Activated B cell treated with CpG ODN at 0.5 μM for 24 hours (primary cell): ENCODE data around the gene AGXT2. TPM values are rescaled to one million over a fixed set of nuclear protein-coding genes. Genes with fewer than 3 reads are reported as not detected.

ENCODE experiments used
- ATAC-seq: fragments of 200-7000 bp; cut with Tn5 transposase; one replicate; pipeline ENCODE4 v1.10.0; 2021; ENCODE audit warnings: low read depth, mild to moderate bottlenecking, moderate library complexity
- CTCF ChIA-PET: fragments of 350-600 bp; sonication (Branson Sonifier 250); formaldehyde crosslinking; loops from one replicate; lab custom pipeline; 2021; ENCODE audit warnings: antibody characterized with exemption; lab: Charles Lee
- POLR2A ChIA-PET: fragments of 350-600 bp; sonication (Branson Sonifier 250); formaldehyde crosslinking; loops from one replicate; lab custom pipeline; 2021; ENCODE audit warnings: antibody characterized with exemption; lab: Charles Lee
- DNase-seq: peaks from one replicate; pipeline ENCODE4 v3.0.0; 2022
- H3K27ac Mint-ChIP-seq: one replicate; pipeline ENCODE4 v1.8.0; 2020; ENCODE audit warnings: mixed read lengths
- H3K27me3 Mint-ChIP-seq: one replicate; pipeline ENCODE4 v1.8.0; 2021; ENCODE audit warnings: mixed read lengths
- H3K36me3 Mint-ChIP-seq: one replicate; pipeline ENCODE4 v1.8.0; 2021; ENCODE audit warnings: low read depth, mixed read lengths
- H3K4me1 Mint-ChIP-seq: one replicate; pipeline ENCODE4 v1.8.0; 2021; ENCODE audit warnings: mixed read lengths
- H3K4me3 Mint-ChIP-seq: one replicate; pipeline ENCODE4 v1.8.0; 2020; ENCODE audit warnings: mild to moderate bottlenecking, mixed read lengths
- H3K9me3 Mint-ChIP-seq: one replicate; pipeline ENCODE4 v1.8.0; 2020; ENCODE audit warnings: mixed read lengths
- intact Hi-C: fragments of 100-400 bp; cut with micrococcal nuclease; formaldehyde crosslinking; loops from one replicate; pipeline ENCODE4 v1.15.1; 2024
- total RNA-seq: library from RNA; stranded (reverse); gene quantifications from 2 replicates; pipeline ENCODE4 v1.2.3, GENCODE V29; 2022
- TF ChIP-seq, protein P1 (sequence below): fragments of 200-600 bp; IDR thresholded peaks from one replicate; pipeline ENCODE4 v1.8.0; 2022; ENCODE audit warnings: antibody characterized with exemption, mild to moderate bottlenecking

Gene AGXT2
- total RNA-seq, 1 donor from 2014 or later = not detected

DNA sequence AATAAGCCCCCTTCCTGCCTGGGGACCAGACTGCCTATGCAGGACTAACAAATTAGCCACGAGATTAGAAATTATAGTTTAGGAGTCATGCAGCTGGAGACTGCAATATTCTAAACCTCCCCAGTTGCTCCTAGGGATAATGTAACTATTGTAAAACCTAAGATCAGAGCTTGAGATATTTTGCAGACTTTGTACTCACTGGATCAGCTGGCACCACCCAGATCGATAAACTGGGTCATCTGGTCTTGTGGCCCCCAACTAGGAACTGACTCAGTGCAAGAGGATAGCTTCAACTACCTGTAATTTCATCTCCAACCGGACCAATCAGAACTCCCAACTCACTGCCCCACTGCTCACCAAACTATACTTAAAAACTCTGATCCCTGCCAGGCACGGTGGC lies 80.2 kb downstream of the AGXT2 start:
- Mint-ChIP-seq H3K36me3 (peaks cover 20% of the 10 kb centered on the region), H3K9me3 (peaks cover 10% of the 10 kb centered on the region), H3K4me1 (no peaks in the 10 kb centered on the region), H3K27me3 (no peaks in the 10 kb centered on the region), H3K4me3 (no peak overlapping the region), H3K27ac (no peak overlapping the region)
- DNase-seq (no peak), ATAC-seq (no peak)
- TF ChIP-seq, protein P1, sequence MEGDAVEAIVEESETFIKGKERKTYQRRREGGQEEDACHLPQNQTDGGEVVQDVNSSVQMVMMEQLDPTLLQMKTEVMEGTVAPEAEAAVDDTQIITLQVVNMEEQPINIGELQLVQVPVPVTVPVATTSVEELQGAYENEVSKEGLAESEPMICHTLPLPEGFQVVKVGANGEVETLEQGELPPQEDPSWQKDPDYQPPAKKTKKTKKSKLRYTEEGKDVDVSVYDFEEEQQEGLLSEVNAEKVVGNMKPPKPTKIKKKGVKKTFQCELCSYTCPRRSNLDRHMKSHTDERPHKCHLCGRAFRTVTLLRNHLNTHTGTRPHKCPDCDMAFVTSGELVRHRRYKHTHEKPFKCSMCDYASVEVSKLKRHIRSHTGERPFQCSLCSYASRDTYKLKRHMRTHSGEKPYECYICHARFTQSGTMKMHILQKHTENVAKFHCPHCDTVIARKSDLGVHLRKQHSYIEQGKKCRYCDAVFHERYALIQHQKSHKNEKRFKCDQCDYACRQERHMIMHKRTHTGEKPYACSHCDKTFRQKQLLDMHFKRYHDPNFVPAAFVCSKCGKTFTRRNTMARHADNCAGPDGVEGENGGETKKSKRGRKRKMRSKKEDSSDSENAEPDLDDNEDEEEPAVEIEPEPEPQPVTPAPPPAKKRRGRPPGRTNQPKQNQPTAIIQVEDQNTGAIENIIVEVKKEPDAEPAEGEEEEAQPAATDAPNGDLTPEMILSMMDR = no peak
- ChIA-PET POLR2A (no interaction called here), CTCF (no interaction called here)
- intact Hi-C loops = no loop called here

DNA sequence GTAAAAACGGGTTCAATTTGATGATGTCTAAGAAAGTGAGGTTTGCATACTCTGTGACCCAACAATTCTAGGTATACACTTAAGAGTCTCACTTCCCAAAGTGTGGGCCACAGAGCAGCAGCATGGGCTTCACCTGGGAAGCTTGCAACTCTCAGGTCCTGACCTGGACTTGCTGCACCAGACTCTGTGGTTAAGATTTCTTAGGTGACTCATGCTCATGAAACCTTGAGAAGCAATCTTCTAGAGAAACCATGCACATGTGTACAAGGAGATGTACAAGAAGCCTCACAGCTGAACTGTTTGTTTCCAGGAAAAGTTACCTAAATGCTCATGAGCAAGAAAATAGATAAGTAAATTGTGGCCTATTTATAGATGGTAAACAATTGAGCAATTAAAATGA lies 88.4 kb downstream of the AGXT2 start:
- intact Hi-C loops = no loop called here
- POLR2A ChIA-PET = no interaction called here
- TF ChIP-seq, protein P1 = no peak
- ATAC-seq (no peak), DNase-seq (no peak)
- no peaks in the 10 kb centered on the region for H3K27me3 Mint-ChIP-seq
- CTCF ChIA-PET = interaction anchor here (0.6 to 0.9 kb wide), 2 partner anchors 18 to 44 kb away, joined by 3 read pairs; no protein-coding TSS in a partner anchor
- H3K36me3 Mint-ChIP-seq = peaks cover 19% of the 10 kb centered on the region
- peaks cover 5% of the 10 kb centered on the region for H3K4me1 Mint-ChIP-seq
- no peaks in the 10 kb centered on the region for H3K9me3 Mint-ChIP-seq
- no peak overlapping the region for H3K4me3 Mint-ChIP-seq
- H3K27ac Mint-ChIP-seq = no peak overlapping the region

DNA sequence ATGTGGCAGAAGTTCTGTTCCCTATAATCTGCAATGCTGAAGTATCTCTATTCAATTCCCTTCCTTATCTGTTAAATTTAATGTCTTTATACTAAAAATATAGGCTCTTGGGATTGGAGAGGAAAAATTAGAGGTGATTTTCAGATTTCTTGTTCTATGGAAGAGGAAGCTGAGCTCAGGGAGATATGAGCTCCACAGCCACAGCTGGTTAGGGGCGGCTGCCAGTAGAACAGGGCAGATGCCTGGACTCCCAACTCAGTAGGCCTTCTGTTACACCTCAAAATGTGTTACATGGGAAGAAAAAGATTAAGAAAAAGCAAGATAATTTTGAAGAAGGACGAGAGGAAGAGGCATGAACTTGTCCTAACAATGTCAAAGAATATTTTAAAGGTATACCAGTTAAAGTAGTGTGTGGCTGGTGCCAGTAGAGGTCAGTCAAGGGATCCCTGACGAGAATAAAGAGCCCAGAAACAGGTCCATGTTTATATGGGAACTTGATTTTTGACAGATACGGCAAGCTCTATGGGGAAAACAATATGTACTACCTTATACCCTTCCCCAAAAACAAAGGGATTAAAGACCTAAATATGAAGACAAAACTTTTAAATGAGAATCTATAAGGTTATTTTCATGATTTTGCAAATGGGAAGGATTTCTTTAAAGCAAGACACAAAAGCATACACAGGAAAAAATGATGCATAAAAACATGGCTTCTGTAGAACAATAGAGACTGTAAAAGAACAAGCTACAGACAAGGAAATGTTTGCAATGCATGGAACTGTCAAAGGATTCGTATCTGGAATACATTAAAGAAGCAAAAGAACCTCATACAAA lies 89.7 kb downstream of the AGXT2 start:
- H3K4me1 Mint-ChIP-seq = peaks cover 5% of the 10 kb centered on the region
- TF ChIP-seq, protein P1 = no peak
- no peaks in the 10 kb centered on the region for H3K27me3 Mint-ChIP-seq
- intact Hi-C loops = loop anchor here (1.0 kb wide), 2 partner anchors 45 to 968 kb away; no protein-coding TSS in a partner anchor
- H3K36me3 Mint-ChIP-seq = peaks cover 28% of the 10 kb centered on the region
- ChIA-PET CTCF (interaction anchor here (0.7 to 1.2 kb wide), 5 partner anchors 28 to 245 kb away, joined by 3 to 7 read pairs (median 3); no protein-coding TSS in a partner anchor), POLR2A (no interaction called here)
- ATAC-seq = no peak
- no peaks in the 10 kb centered on the region for H3K9me3 Mint-ChIP-seq
- H3K27ac Mint-ChIP-seq = no peak overlapping the region
- DNase-seq = no peak
- no peak overlapping the region for H3K4me3 Mint-ChIP-seq

DNA sequence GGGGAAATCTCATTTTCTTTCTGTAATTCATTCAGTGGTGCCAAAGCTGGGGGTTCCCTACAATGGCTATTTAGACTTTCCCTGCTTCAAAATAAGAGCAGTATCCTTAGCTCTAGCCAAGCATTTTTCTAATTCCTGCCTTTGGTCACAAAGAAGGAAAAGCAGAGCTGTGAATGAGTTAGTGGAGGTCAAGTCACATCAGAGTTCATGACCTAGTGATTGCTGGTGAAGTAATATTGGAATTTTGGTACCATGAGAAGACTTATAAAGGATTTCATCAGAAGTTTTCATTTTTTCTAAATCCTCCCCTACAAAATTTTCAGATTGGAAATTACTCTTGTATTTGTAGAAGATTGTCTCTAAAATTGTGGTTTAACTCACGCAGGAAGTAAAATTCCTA lies 90.4 kb downstream of the AGXT2 start:
- peaks cover 35% of the 10 kb centered on the region for H3K36me3 Mint-ChIP-seq
- H3K9me3 Mint-ChIP-seq = no peaks in the 10 kb centered on the region
- ChIA-PET CTCF (interaction anchor here (0.8 to 1.2 kb wide), 3 partner anchors 27 to 46 kb away, joined by 3 to 7 read pairs (median 3); no protein-coding TSS in a partner anchor), POLR2A (no interaction called here)
- peaks cover 5% of the 10 kb centered on the region for H3K4me1 Mint-ChIP-seq
- DNase-seq (no peak), ATAC-seq (no peak)
- H3K4me3 Mint-ChIP-seq = no peak overlapping the region
- TF ChIP-seq, protein P1 = no peak
- intact Hi-C loops = no loop called here
- no peak overlapping the region for H3K27ac Mint-ChIP-seq
- no peaks in the 10 kb centered on the region for H3K27me3 Mint-ChIP-seq

Other genes starting within 250 kb of the AGXT2 start
- not detected in 2 replicates for gene TTC23L, start 208.8 kb downstream of the AGXT2 start, total RNA-seq
- 20.2 and 24.4 TPM in 2 replicates for gene RAD1, start 132.4 kb downstream of the AGXT2 start, total RNA-seq
- gene BRIX1, start 132.2 kb downstream of the AGXT2 start, total RNA-seq = 40.6 and 42.4 TPM in 2 replicates
- gene DNAJC21, start 118.4 kb downstream of the AGXT2 start, total RNA-seq = 44.0 and 48.0 TPM in 2 replicates
- 2.3 and 3.7 TPM in 2 replicates for gene PRLR, start 182.5 kb upstream of the AGXT2 start, total RNA-seq